Astrocyte of the cerebellum (primary cell): ENCODE measurements around the gene PGC.

Experiments used
- DNase-seq: peaks from one replicate; pipeline ENCODE4 v3.0.0-alpha.2; 2011; ENCODE audit warnings: low read depth
- H3K4me3 ChIP-seq: 2 replicates; pipeline ENCODE4 v1.5.1; 2011; ENCODE audit warnings: mild to moderate bottlenecking, low read depth, low read length, moderate library complexity
- in situ Hi-C: cut with HindIII; loops from 2 replicates; pipeline ENCODE4 v1.10.0; 2017; ENCODE audit warnings: low sequenced_read_pairs
- TF ChIP-seq, protein P1 (sequence below): IDR thresholded peaks from 2 replicates; pipeline ENCODE4 v1.5.1; 2012; ENCODE audit warnings: low read length, low read depth, moderate library complexity, mild to moderate bottlenecking; ENCODE audit errors: missing control alignments

The PGC gene

DNA sequence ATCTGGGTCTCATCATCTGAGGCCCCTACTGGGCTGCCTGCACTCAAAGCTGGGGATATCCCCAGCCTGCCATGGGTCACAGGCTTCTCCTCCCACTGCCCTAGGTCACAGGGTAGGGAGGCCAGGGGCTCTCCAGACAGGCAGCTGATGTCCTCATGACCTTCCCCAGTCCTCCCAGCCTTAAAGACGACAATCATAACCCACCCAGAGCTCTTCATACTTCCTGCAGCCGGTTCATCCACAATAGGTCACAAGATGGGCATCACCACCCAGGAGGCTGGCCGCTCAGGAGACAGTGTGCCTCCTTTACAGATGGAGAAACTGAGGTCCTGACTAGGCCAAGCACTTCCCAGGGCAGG lies 27.0 kb downstream of the PGC start:
- in situ Hi-C loops, result no loop called here
- TF ChIP-seq, protein P1, sequence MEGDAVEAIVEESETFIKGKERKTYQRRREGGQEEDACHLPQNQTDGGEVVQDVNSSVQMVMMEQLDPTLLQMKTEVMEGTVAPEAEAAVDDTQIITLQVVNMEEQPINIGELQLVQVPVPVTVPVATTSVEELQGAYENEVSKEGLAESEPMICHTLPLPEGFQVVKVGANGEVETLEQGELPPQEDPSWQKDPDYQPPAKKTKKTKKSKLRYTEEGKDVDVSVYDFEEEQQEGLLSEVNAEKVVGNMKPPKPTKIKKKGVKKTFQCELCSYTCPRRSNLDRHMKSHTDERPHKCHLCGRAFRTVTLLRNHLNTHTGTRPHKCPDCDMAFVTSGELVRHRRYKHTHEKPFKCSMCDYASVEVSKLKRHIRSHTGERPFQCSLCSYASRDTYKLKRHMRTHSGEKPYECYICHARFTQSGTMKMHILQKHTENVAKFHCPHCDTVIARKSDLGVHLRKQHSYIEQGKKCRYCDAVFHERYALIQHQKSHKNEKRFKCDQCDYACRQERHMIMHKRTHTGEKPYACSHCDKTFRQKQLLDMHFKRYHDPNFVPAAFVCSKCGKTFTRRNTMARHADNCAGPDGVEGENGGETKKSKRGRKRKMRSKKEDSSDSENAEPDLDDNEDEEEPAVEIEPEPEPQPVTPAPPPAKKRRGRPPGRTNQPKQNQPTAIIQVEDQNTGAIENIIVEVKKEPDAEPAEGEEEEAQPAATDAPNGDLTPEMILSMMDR, result no peak
- H3K4me3 ChIP-seq, result no peak overlapping the region
- DNase-seq, result no peak

DNA sequence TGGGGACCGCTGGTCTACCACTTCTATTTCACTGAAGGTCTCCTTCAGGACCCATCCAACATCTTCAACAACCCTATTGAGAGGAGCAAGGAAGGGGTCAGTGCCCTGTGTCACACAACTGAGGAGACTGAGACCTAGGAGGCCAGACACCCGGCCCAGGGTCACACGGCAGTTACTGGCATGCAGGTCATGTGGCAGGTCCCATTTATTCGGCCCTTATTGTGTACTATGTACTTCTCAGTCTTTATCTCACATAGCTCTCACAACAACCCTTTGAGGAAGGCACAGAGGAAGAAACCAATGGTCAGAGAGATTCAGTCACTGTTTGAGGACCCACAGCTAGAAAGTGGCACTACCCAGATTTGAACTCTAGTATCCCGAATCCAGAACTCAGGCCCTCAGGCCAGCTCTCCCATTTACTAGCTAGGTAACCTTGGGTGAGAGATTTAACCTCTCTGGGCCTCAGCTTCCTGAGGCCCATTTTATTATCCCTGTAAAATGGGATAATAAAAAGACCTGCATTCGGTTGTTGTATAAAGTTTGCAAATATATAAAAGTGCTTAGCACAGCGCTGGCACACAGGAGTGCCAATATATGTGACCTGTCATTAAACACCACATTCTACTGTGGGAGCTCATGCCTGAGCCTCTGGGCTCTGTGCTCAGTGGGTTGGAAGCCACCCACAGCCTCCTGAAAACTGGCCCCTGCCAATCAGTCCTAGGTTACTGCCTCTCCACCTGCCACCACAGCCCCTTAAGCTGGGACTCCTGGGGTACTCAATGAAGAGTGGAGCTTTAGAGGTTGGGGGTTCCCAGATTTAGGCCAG lies 27.5 kb downstream of the PGC start:
- DNase-seq, result no peak
- in situ Hi-C loops, result no loop called here
- TF ChIP-seq, protein P1, result no peak
- no peak overlapping the region for H3K4me3 ChIP-seq

DNA sequence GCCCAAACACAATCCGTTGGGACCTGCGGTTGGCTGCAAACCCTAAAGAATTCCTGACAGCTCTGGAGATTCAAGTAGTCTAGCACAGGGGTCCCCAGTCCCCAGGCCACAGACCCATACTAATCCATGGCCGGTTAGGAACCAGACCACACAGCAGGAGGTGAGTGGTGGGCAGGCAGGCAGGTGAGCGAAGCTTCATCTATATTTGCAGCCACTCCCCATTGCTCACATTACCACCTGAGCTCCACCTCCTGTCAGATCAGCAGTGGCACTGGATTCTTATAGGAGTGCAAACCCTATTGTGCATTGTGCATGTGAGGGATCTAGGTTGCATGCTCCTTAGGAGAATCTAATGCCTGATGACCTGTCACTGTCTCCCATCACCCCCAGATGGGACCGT lies 28.4 kb downstream of the PGC start:
- TF ChIP-seq, protein P1, result no peak
- in situ Hi-C loops, result no loop called here
- no peak for DNase-seq
- no peak overlapping the region for H3K4me3 ChIP-seq

GRCh38 chr6:41717392-41717736 lies 29.8 kb downstream of the PGC start:
- no peak overlapping the region for H3K4me3 ChIP-seq
- DNase-seq, result no peak
- in situ Hi-C loops, result no loop called here
- TF ChIP-seq, protein P1, result no peak

GRCh38 chr6:41716516-41717391 lies 30.4 kb downstream of the PGC start:
- no peak overlapping the region for H3K4me3 ChIP-seq
- TF ChIP-seq, protein P1, result no peak
- no peak for DNase-seq
- in situ Hi-C loops, result no loop called here

DNA sequence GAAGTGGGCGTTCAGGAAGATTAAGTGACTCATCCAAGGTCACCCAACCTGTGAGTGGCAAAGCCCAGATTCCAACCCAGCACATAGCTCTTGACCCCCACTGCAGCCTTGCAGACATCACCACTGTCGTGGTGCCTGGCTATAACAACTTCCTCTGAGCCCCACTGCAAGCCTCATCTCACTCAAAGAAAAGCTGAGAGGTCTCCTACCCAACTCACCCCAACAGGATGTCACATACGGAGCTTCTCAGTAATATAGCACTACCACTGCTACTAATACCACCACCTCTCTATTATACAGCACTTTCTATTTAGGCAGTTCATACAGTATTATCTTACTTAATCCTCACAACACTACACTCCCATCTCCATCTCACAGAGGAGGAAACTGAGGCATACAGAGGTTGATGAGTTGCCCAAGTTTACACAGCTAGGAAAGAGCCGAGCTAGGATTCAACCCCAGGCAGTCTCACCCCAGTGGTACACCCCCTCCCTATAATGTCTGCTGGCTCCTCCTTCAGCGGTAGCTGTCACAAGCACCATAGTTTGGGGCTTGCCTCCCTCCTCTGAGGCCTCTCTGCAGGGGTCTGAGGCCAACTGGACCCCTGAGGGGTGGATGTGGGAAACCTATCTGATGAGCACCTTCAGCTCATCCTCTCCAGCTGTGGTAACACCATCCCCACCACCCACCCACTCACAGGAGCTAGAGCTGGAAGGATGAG lies 31.2 kb downstream of the PGC start:
- in situ Hi-C loops, result no loop called here
- no peak overlapping the region for H3K4me3 ChIP-seq
- TF ChIP-seq, protein P1, result no peak
- DNase-seq, result no peak
